GM19395 (cell line): ENCODE data around the gene FGFBP2.
A peak's percentile ranks its signal among the peaks of the same experiment; 100 is the strongest.

Experiments used
- ATAC-seq: cut with Tn5 transposase; IDR thresholded peaks from one replicate; pipeline ENCODE4 v1.9.1; 2021; ENCODE audit warnings: mild to moderate bottlenecking, moderate library complexity; ENCODE audit not compliant: unreplicated experiment

Gene FGFBP2

GRCh38 chr4:15968551-15969300 lies 5.8 kb upstream of the FGFBP2 start:
- no peak for ATAC-seq

DNA sequence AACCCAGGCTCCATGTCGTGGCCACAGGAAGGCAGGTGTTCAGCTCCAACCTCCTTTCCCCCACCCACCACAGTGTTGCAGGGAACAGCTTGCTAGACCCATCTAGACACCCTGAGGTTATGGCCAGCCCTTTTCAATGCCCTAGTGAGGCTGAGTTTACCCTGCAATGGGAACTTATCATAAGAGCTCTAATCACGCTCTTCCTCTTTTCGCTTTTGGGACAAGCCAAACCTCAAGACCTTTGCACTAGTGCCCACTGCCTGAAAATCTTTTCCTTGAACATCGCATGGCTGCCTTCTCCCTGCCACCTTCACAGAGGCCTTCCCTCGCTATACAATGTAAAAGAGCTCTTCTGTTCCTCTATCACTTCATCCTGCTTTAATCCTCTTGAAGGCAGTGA lies 2.4 kb upstream of the FGFBP2 start:
- no peak for ATAC-seq

DNA sequence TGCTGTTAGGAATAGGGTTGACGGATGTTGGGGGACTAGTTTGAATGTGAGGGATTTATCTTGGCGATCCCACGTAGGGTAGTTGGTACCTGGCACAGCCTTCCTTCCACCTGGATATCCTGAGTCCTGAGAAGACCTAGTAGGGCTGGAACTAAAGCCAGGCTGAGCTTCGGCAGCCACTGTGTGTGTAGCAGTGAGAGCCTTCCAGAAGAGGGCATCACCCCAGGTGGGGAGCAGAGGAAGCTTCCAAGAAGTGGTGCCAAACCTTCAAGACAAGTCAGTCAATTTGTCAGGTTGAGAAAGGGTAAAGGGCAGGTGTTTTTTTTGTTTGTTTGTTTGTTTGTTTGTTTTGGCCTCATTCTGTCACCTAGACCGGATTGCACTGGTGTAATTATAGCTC lies 1.2 kb upstream of the FGFBP2 start:
- ATAC-seq = no peak

DNA sequence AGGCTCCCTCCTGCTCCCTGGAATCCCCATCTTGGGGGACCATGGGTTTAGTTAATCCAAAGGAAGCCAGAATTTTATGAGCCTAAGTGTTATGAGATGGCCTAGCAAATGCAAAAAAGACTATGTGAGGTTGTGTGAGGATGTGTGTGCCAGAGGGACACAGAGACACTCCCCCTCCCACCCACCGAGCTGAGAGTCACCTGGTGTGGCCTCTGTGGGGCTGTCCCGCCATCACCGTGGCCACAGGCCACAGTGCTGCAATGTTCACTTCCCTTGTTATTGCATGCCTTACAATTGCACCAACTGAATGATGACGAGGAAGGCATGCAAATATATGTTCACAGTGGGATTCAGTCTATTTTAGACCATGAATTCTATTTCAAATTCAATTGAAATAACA lies 601 bp upstream of the FGFBP2 start:
- ATAC-seq = peak; percentile 89

DNA sequence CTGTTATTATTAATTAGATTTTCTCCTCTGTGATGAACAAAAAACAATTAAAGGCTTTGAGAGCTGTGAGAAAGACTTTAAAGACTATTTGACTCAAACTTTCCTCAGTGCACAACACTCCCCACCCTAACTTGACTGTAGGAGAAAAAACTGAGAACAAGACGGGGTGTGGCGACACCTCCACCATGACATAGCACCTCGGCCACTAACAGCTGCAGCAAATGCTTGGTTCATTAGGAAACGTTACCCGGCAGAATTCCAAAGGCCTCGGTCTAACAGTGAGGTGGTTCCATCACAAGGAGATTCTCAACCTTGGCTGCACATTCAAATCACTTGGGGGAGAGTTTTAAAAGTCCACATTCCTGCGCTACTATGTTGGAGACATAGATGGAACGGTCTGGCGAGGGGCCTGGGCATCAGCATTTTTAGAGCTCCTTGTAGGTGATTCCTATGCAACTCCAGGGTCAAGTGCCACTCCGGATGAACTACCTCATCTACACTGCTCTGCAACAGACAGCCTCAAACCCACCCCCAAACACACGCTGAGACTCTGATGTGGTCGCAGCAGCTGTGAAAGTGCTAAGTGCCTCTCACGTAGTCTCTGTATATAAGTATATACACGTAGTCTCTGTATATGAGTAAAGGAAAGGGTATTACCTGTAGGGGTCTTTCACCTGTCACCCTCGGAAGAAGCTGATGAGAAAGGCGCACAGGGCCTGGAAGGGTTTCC lies 1.0 kb downstream of the FGFBP2 start:
- no peak for ATAC-seq

DNA sequence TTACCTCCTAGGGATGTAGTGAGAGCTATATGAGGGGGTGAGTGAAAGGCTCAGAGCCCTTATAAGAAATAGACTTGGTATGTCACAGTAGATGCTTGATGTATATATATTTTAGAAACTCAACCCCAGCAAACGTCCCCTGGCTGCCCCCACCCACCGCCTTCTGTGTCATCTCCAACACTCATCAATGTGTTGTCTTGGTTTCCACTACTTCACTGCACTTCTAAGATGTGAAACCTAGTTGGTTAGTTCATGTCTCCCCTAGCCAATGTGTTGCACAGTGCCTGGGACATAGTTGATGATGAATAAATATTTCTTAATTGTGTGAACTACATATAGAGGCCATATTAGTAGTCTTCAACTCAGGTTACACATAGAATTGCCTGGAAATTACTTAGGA lies 4.4 kb downstream of the FGFBP2 start:
- ATAC-seq = no peak

GRCh38 chr4:15956179-15956850 lies 6.7 kb downstream of the FGFBP2 start:
- peak; percentile 96 for ATAC-seq

- ATAC-seq = no peak
Observed at GRCh38 chr4:15955670-15956069, 7.3 kb downstream of the FGFBP2 start.

DNA sequence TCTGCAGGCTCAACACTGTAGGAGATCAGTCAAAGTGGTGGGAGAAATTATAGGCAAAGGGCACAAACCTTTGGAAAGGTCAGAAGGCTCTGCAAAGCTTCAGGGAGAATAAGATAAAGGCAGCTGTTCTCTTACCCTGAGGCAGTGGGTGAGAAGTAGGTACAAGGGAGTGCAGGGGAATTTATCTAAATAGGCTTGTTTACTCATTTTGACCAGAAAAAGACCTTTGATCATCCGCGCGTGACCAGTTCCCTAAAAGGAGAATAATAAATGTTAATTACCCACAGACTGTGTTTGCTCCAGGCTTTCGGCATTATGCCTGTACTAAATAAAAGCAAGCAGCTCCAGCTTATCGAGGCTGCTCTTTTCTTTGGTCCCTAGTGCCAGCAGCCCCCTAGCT lies 9.3 kb downstream of the FGFBP2 start:
- no peak for ATAC-seq

GRCh38 chr4:15951781-15952180 lies 11.2 kb downstream of the FGFBP2 start:
- no peak for ATAC-seq

DNA sequence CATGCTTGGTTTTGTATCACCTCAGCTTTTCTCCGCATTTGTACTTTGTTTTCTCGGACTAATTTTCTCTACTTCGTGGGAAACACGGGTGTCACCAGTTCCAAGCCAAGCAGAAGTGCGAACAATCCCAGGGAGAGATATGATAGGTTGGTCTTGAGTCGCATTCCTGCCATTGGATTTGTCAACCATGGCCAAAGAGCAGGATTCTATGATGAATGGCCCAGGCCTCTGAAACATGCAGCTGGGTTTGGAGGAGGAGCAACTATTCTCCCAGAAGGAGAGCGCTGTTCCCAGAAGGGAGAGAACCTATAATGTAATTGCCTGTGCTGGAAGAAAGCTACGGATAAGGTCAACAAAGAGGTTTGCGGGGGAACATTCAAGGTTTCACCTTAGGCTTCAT lies 14.1 kb downstream of the FGFBP2 start:
- no peak for ATAC-seq

- no peak for ATAC-seq
Observed at GRCh38 chr4:15947684-15948083, 15.3 kb downstream of the FGFBP2 start.

- ATAC-seq = no peak
Observed at GRCh38 chr4:15945516-15945915, 17.5 kb downstream of the FGFBP2 start.

- no peak for ATAC-seq
Observed at GRCh38 chr4:15944895-15945294, 18.1 kb downstream of the FGFBP2 start.

DNA sequence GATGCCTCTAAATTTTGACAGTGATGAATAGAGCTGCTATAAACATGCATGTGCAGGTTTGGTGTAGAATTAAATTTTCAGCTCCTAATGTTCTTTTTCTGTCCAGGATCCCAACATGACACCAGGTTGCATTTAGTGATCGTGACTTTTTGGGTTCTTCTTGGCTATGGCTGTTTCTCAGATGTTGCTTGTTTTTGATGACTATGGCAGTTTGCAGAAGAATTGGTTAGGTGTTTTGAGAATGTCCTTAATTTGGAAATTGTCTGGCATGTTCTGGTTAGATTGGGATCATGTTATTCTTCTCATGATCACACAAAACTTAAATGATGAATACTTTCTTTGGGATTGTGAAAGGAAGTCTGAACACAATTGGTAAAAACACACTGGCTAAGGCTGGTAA lies 20.7 kb downstream of the FGFBP2 start:
- ATAC-seq = no peak

- no peak for ATAC-seq
Observed at GRCh38 chr4:15938640-15939039, 24.3 kb downstream of the FGFBP2 start, which contains the start of gene FGFBP1. Gene FGFBP1 (minus strand): TSS chr4:15938740. CDS start chr4:15936632, 2,108 bp downstream.

DNA sequence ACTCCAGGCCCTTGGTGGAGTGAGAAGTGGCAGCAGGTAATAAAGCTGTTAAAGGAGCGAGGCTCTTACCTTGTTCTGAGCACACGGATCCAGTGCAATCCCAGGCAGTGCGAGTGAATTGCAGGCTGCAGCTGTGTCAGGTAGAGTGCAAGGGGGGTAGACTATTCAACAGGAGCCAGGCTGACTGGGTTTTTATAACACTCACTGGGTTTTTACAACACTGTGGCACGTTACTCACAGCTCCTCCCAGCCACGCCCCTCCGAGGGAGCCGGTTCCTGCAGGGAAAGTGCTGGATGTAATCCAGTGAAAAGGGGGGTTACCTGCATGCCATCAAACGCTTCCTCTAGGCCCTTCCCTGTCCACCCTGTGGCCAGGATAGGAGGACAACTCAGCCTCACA lies 24.8 kb downstream of the FGFBP2 start:
- ATAC-seq = no peak

- ATAC-seq = no peak
Observed at GRCh38 chr4:15936495-15936894, 26.5 kb downstream of the FGFBP2 start.

GRCh38 chr4:15935504-15936402 lies 27.2 kb downstream of the FGFBP2 start:
- ATAC-seq = no peak

GRCh38 chr4:15934259-15934658 lies 28.7 kb downstream of the FGFBP2 start:
- no peak for ATAC-seq
